GM19023 (cell line): ENCODE data around the gene PEX7.
"Not testable (repeated sequence)": the region's sequence is repeated elsewhere in the genome, so short reads cannot be mapped to it uniquely, and the experiment has no call there.

Experiments used
- ATAC-seq: cut with Tn5 transposase; IDR thresholded peaks from one replicate; pipeline ENCODE4 v1.9.1; 2021; ENCODE audit warnings: mild to moderate bottlenecking, moderate library complexity; ENCODE audit not compliant: unreplicated experiment

PEX7 gene, protein sequence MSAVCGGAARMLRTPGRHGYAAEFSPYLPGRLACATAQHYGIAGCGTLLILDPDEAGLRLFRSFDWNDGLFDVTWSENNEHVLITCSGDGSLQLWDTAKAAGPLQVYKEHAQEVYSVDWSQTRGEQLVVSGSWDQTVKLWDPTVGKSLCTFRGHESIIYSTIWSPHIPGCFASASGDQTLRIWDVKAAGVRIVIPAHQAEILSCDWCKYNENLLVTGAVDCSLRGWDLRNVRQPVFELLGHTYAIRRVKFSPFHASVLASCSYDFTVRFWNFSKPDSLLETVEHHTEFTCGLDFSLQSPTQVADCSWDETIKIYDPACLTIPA

GRCh38 chr6:136822376-136823127 is at the start of gene PEX7:
PEX7 (plus strand) TSS chr6:136822592; CDS start chr6:136822666, 74 bp downstream.
- peak; percentile 96 for ATAC-seq

DNA sequence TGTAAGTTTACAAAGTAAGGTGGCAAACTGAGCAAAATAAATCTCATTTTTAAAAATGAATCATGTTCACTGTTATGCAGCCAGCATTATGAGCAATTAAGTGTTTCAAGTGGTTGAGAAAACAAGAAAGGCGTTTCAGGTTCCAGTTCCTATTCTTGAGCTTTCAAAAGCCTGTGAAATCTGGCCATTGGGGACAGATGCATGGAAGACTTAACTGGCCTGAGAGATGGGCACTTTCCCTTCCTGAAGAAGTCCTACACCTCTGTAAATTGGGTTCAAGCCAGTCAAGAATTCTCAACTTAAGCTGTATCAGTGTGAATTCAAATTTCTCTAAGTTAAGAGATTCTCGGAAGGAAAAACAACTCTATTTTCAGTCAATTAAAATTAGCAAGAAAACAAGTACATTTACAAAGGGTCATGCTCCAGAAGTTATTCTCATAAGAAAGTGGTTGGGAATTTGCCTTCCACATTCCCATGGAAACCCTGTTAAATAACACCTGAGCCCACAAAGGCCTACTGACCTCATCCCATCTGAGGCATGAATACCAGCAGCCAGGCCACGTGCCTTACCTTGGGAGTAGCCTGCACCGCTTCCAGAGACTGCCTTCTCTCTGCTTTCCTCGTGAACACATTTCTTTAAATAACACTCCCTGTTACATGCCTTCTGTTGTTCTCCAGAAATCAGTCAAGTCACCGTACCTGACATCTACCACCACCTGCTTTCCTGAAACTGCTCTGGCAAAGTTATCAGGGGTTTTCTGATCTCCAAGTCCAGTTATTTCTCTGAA is 49.5 kb upstream of the PEX7 start:
- ATAC-seq: peak; percentile 76

- ATAC-seq: peak; percentile 7
Observed at GRCh38 chr6:136773473-136773796, 49.0 kb upstream of the PEX7 start.

- ATAC-seq: no peak
Observed at GRCh38 chr6:136774228-136775041, 48.0 kb upstream of the PEX7 start.

GRCh38 chr6:136775081-136775480 is 47.3 kb upstream of the PEX7 start:
- no peak for ATAC-seq

DNA sequence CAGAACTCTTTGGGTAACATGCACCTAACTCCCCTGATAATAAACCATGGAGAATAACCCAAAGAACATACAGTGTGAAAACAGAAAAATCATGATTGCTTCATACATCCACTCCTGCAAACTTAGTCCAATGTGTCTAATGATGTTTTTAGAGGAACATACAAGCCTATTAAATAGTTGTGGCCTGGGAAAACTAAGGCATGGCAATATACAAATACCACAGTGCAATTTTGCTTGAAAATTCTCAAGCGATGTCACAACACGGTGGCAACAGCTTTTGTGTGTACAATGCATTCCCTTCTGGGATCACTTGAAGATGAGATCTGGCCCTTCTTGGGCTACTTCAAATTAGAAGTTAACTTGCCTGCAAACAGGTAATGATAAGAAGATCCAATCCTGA is 46.8 kb upstream of the PEX7 start:
- no peak for ATAC-seq

GRCh38 chr6:136777651-136778050 is 44.7 kb upstream of the PEX7 start:
- no peak for ATAC-seq

- ATAC-seq: no peak
Observed at GRCh38 chr6:136779682-136780081, 42.7 kb upstream of the PEX7 start.

- no peak for ATAC-seq
Observed at GRCh38 chr6:136780972-136781371, 41.4 kb upstream of the PEX7 start.

- no peak for ATAC-seq
Observed at GRCh38 chr6:136782021-136782770, 40.2 kb upstream of the PEX7 start.

DNA sequence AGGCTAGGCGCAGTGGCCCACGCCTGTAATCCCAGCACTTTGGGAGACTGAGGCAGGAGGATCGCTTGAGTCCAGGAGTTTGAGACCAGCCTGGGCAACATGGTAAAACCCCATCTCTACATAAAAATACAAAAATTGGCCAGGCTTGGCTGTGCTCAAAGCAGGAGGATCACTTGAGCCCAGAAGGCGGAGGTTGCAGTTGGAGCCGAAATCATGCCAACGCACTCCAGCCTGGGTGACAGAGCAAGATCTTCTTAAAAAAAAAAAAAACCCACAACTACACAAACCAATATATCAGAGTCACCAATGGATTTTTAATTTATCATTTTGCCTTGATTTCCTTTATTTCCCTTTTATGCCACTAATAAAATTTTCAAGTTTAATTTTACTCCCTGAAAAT is 39.4 kb upstream of the PEX7 start:
- no peak for ATAC-seq

- ATAC-seq: peak; percentile 62
Observed at GRCh38 chr6:136783495-136784270, 38.7 kb upstream of the PEX7 start.

DNA sequence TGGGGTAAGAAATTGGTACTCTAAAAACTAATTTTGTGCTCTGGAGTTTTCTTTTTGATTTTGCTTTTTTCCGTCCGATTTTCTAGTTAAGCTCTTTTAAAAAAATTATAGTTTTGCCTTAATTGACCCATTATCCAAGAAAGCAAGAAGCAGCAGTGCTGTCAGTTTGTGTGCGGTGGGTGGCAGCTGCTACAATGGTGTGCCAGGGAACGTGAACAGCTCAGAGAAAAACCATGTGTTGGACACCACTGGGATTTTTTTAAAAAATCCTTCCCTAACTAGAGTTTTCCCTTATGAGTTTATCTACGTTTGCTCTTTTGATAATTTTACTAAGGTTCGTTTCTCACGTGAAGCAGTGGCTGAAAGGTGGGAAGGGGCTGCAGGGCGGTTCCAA is 38.1 kb upstream of the PEX7 start:
- no peak for ATAC-seq

DNA sequence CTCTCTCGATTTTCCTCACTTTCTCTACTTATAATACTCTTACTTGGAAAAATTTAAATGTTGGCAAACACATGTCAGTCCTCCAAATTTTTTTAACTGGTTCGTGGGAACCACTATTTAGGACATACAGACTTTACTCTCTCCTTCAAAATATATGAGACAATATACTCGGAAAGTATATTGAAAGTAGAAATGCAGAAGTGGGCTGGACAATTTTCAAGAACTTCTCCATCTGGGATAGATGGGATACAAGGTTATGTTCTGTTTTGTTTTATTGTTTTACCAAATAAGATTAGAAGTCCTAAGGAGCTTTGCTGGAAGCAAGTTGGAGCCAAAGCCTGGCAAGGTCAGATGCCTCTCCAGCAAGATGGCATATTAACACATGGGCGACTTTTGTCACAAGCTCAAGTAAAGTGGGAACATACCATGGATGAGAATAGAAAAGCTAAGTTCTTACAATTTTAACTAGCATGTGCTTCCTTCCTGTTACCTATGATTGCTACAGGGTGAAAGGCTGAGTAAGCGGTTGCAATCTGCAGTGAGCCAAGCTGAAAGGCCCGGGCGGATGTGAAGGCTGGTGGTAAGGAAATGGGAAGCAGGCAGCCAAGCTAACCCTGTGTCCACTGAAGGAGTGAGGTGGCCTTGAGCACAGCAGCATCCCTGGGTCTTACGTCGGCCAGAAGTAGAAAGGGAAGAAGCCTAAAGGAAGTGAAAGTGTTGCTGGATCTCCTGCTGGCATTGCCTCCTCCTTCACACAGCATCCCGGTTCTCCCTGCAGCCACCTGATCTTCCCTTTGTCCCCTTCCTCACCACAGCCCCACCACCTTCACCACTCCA is 37.3 kb upstream of the PEX7 start:
- peak; percentile 33 for ATAC-seq

GRCh38 chr6:136786658-136787057 is 35.7 kb upstream of the PEX7 start:
- ATAC-seq: no peak

GRCh38 chr6:136787726-136788068 is 34.7 kb upstream of the PEX7 start:
- ATAC-seq: no peak

DNA sequence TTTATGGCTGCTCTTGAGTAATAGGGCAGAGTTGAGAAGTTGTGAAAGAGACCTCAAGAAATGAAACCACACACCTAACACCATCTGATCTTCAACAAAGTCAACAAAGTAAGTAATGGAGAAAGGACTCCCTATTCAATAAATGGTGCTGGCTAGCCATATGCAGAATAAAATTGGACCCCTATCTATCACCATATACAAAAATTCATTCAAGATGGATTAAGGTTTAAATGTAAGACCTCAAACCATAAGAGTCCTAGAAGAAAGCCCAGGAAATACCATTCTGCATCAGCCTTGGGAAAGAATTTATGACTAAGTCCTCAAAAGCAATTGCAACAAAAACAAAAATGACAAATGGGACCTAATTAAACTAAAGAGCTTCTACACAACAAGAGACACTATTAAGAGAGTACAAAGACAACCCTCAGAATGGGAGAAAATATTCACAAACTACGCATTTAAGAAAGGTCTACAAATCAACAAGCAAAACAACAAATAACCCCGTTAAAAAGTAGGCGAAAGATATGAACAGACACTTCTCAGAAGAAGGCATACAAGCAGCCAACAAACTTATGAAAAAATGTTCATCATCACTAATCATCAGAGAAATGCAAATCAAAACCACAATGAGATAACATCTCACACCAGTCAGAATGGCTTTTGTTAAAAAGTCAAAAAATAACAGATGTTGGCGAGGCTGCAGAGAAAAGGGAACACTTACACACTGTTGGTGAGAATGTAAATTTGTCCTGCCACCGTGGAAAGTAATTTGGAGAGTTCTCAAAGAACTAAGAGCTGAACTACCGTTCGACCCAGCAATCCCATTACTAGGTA is 34.1 kb upstream of the PEX7 start:
- ATAC-seq: no peak

- not testable (repeated sequence) for ATAC-seq
Observed at GRCh38 chr6:136789440-136789839, 33.0 kb upstream of the PEX7 start.
